Loucy (cell line): ENCODE results near the gene SCRT2.

ENCODE experiments used
- H2AFZ ChIP-seq: fragments of 200-600 bp; sonication (generic); 2 replicates; pipeline ENCODE4 v1.6.0; 2016; ENCODE audit warnings: antibody characterized with exemption, mild to moderate bottlenecking, low read length, moderate library complexity
- H3F3A ChIP-seq: fragments of 200-600 bp; 2 replicates; pipeline ENCODE4 v1.6.0; 2016; ENCODE audit warnings: antibody characterized with exemption, low read depth, mild to moderate bottlenecking
- H3K27me3 ChIP-seq: fragments of 200-600 bp; sonication (generic); 2 replicates; pipeline ENCODE4 v1.6.1; 2014; ENCODE audit warnings: low read length, mild to moderate bottlenecking; ENCODE audit not compliant: insufficient read depth, poor library complexity, severe bottlenecking
- H3K36me3 ChIP-seq: fragments of 200-600 bp; sonication (generic); 2 replicates; pipeline ENCODE4 v1.6.1; 2016; ENCODE audit warnings: low read length; ENCODE audit not compliant: insufficient read depth
- H3K4me1 ChIP-seq: fragments of 200-600 bp; sonication (generic); 2 replicates; pipeline ENCODE4 v1.5.1; 2014; ENCODE audit warnings: low read length, mild to moderate bottlenecking; ENCODE audit not compliant: insufficient read depth, poor library complexity, severe bottlenecking
- H3K4me2 ChIP-seq: fragments of 200-600 bp; sonication (generic); 2 replicates; pipeline ENCODE4 v1.6.0; 2014; ENCODE audit warnings: antibody characterized with exemption, low read length, low read depth, mild to moderate bottlenecking; ENCODE audit not compliant: poor library complexity, severe bottlenecking
- H3K4me3 ChIP-seq: fragments of 200-600 bp; sonication (generic); 2 replicates; pipeline ENCODE4 v1.5.1; 2014; ENCODE audit warnings: low read length, mild to moderate bottlenecking, mixed read lengths; ENCODE audit not compliant: poor library complexity, severe bottlenecking
- H3K79me2 ChIP-seq: fragments of 200-600 bp; sonication (generic); 2 replicates; pipeline ENCODE4 v1.6.1; 2014; ENCODE audit warnings: low read length; ENCODE audit not compliant: insufficient read depth
- H3K9ac ChIP-seq: fragments of 200-600 bp; sonication (generic); 2 replicates; pipeline ENCODE4 v1.6.0; 2014; ENCODE audit warnings: mild to moderate bottlenecking, low read depth, low read length, moderate library complexity; ENCODE audit not compliant: poor library complexity, severe bottlenecking
- H3K9me2 ChIP-seq: fragments of 200-600 bp; sonication (generic); replicated peaks from 2 replicates; pipeline ENCODE4 v1.6.1; 2016; ENCODE audit warnings: low read depth, low read length, mixed read lengths
- H3K9me3 ChIP-seq: fragments of 200-600 bp; sonication (generic); 2 replicates; pipeline ENCODE4 v1.6.1; 2014; ENCODE audit warnings: mild to moderate bottlenecking, antibody characterized with exemption, low read length, low read depth; ENCODE audit not compliant: insufficient read depth
- H4K20me1 ChIP-seq: fragments of 200-600 bp; sonication (generic); 2 replicates; pipeline ENCODE4 v1.6.0; 2014; ENCODE audit warnings: antibody characterized with exemption, low read length, mild to moderate bottlenecking; ENCODE audit not compliant: insufficient read depth, poor library complexity, severe bottlenecking
- CTCF ChIP-seq: fragments of 200-600 bp; sonication (generic); conservative IDR thresholded peaks from 2 replicates; pipeline ENCODE4 v1.5.1; 2014; ENCODE audit warnings: mild to moderate bottlenecking, antibody characterized with exemption, low read length
- EZH2phosphoT487 ChIP-seq: fragments of 200-600 bp; IDR thresholded peaks from 2 replicates; pipeline ENCODE4 v1.6.1; 2018; ENCODE audit warnings: antibody characterized with exemption, mild to moderate bottlenecking, moderate library complexity, borderline replicate concordance

SCRT2 gene

GRCh38 chr20:641516-641875 lies 34.1 kb downstream of the SCRT2 start:
- Histone ChIP-seq H3K4me2 (no peak overlapping the region), H2AFZ (no peak overlapping the region), H3K9ac (no peak overlapping the region), H4K20me1 (no peaks in the 10 kb centered on the region), H3K27me3 (no peaks in the 10 kb centered on the region), H3K4me3 (no peak overlapping the region), H3F3A (0 out of 2 replicates have a peak, but pooled peaks cover 3% of the 10 kb centered on the region), H3K9me2 (no peaks in the 10 kb centered on the region), H3K4me1 (peaks cover 3% of the 10 kb centered on the region), H3K79me2 (no peaks in the 10 kb centered on the region), H3K9me3 (no peaks in the 10 kb centered on the region), H3K36me3 (no peaks in the 10 kb centered on the region)
- TF ChIP-seq CTCF (no peak), EZH2phosphoT487 (no peak)

DNA sequence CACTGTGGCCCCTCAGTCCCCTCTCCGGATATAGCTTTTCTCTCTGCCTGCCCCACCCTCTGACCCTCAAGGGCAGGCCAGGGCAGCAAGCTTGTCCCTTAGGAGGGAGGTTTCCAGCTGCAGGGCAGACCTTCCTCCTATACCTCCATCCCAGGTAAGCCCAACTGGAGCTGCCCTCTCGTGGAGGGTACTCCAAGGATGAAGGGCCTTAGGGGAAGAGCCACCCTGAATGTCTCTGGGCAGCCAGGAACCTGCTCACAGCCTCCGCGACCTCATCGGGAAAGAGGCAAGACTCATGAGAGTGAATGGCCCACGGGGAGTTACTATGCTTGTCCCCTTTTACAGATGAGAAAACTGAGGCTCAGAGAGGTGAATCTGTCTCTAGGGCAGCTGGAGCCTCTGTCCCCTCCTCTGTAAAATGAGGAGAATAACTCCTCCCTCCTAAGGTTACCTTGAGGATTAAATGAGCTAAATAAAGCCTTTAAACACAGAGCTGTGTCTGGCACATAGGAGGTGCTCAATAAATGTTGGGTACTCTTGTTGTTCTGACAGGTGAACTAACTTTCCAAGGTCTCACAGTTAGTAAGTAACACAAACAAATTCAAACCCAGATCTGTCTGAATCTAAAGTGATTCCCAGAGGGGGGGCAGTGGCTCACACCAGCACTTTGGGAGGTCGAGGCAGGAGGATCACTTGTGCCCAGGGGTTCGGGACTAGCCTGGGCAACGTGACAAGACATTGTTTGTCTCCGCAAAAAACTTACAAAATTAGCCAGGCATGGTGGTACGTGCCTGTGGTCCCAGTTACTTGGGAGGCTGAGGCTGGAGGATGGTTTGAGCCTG lies 34.7 kb downstream of the SCRT2 start:
- Histone ChIP-seq H3K4me2 (no peak overlapping the region), H3K9me3 (no peaks in the 10 kb centered on the region)
- no peak for TF ChIP-seq CTCF
- TF ChIP-seq EZH2phosphoT487, result no peak

GRCh38 chr20:638579-638978 lies 37.0 kb downstream of the SCRT2 start:
- Histone ChIP-seq H3K9me3 (no peaks in the 10 kb centered on the region), H3K4me2 (no peak overlapping the region), H3K79me2 (no peaks in the 10 kb centered on the region), H3K9ac (no peak overlapping the region), H2AFZ (no peak overlapping the region), H3K4me1 (no peaks in the 10 kb centered on the region), H3F3A (0 out of 2 replicates have a peak, but pooled peaks cover 3% of the 10 kb centered on the region), H3K4me3 (no peak overlapping the region), H4K20me1 (no peaks in the 10 kb centered on the region), H3K27me3 (no peaks in the 10 kb centered on the region), H3K36me3 (no peaks in the 10 kb centered on the region), H3K9me2 (no peaks in the 10 kb centered on the region)
- TF ChIP-seq EZH2phosphoT487 (no peak), CTCF (no peak)

More for the DNA sequence above, 34.7 kb downstream of the SCRT2 start:
- H2AFZ ChIP-seq, result no peak overlapping the region
- no peaks in the 10 kb centered on the region for H3K36me3 ChIP-seq
- 0 out of 2 replicates have a peak, but pooled peaks cover 3% of the 10 kb centered on the region for H3F3A ChIP-seq
- no peaks in the 10 kb centered on the region for H3K27me3 ChIP-seq
- H3K4me3 ChIP-seq, result no peak overlapping the region
- peaks cover 3% of the 10 kb centered on the region for H3K4me1 ChIP-seq
- no peak overlapping the region for H3K9ac ChIP-seq
- H3K79me2 ChIP-seq, result no peaks in the 10 kb centered on the region
- no peaks in the 10 kb centered on the region for H4K20me1 ChIP-seq
- H3K9me2 ChIP-seq, result no peaks in the 10 kb centered on the region
